Parathyroid adenoma (tissue), 2 donors: ENCODE results near the gene PUS7L.

Experiments used
- H2AFZ ChIP-seq: fragments of 300-600 bp; sonication (generic); one replicate; pipeline ENCODE4 v1.7.0; 2017; ENCODE audit warnings: antibody characterized with exemption, mild to moderate bottlenecking
- H3K27ac ChIP-seq: fragments of 300-600 bp; sonication (generic); one replicate; pipeline ENCODE4 v1.7.0; 2017
- H3K27me3 ChIP-seq: fragments of 300-600 bp; sonication (generic); one replicate; pipeline ENCODE4 v1.7.0; 2017; ENCODE audit warnings: low read length; ENCODE audit not compliant: control insufficient read depth, insufficient read depth
- H3K36me3 ChIP-seq: fragments of 300-600 bp; sonication (generic); one replicate; pipeline ENCODE4 v1.7.0; 2017; ENCODE audit warnings: low read length; ENCODE audit not compliant: control insufficient read depth, insufficient read depth
- H3K4me1 ChIP-seq: fragments of 300-600 bp; sonication (generic); one replicate; pipeline ENCODE4 v1.7.0; 2017; ENCODE audit warnings: control low read depth
- H3K4me2 ChIP-seq: fragments of 300-600 bp; sonication (generic); one replicate; pipeline ENCODE4 v1.7.0; 2017; ENCODE audit warnings: low read length
- H3K4me3 ChIP-seq: fragments of 300-600 bp; sonication (generic); one replicate; pipeline ENCODE4 v1.7.0; 2017; ENCODE audit warnings: low read depth, low read length
- H3K79me2 ChIP-seq: fragments of 300-600 bp; sonication (generic); one replicate; pipeline ENCODE4 v1.7.0; 2017; ENCODE audit warnings: control low read depth
- H3K9ac ChIP-seq: fragments of 300-600 bp; sonication (generic); one replicate; pipeline ENCODE4 v1.7.0; 2017; ENCODE audit warnings: mild to moderate bottlenecking
- H3K9me3 ChIP-seq: fragments of 300-600 bp; sonication (generic); one replicate; pipeline ENCODE4 v1.7.0; 2017; ENCODE audit warnings: low read length; ENCODE audit not compliant: control insufficient read depth
- CTCF ChIP-seq: fragments of 300-600 bp; sonication (generic); IDR thresholded peaks from one replicate; pipeline ENCODE4 v1.7.0; 2017; ENCODE audit warnings: antibody characterized with exemption, mild to moderate bottlenecking
- donor health status: primary hyperparathyroidism.

Gene PUS7L

GRCh38 chr12:43805149-43805859, 46.7 kb upstream of the PUS7L start:
- peaks cover 4% of the 10 kb centered on the region for H3K79me2 ChIP-seq
- H3K4me2 ChIP-seq: peak overlapping the region; percentile 65
- H3K27me3 ChIP-seq: no peaks in the 10 kb centered on the region
- H3K36me3 ChIP-seq: no peaks in the 10 kb centered on the region
- no peaks in the 10 kb centered on the region for H3K4me1 ChIP-seq
- H3K4me3 ChIP-seq: peak overlapping the region; percentile 95
- H3K9ac ChIP-seq: peak overlapping the region; percentile 82
- H2AFZ ChIP-seq: peak overlapping the region; percentile 98
- no peak for TF ChIP-seq CTCF
- peak overlapping the region; percentile 97 for H3K27ac ChIP-seq
- no peaks in the 10 kb centered on the region for H3K9me3 ChIP-seq

- H3K4me1 ChIP-seq: peaks cover 3% of the 10 kb centered on the region
- H3K4me3 ChIP-seq: no peak overlapping the region
- no peak overlapping the region for H3K27ac ChIP-seq
- H3K9ac ChIP-seq: no peak overlapping the region
- TF ChIP-seq CTCF: no peak
- no peaks in the 10 kb centered on the region for H3K9me3 ChIP-seq
- no peak overlapping the region for H3K4me2 ChIP-seq
- H3K36me3 ChIP-seq: no peaks in the 10 kb centered on the region
- H3K27me3 ChIP-seq: no peaks in the 10 kb centered on the region
- H2AFZ ChIP-seq: no peak overlapping the region
- no peaks in the 10 kb centered on the region for H3K79me2 ChIP-seq
These were observed 39.1 kb upstream of the PUS7L start for GRCh38 chr12:43797561-43798217.

- Histone ChIP-seq H3K79me2 (no peaks in the 10 kb centered on the region), H2AFZ (no peak overlapping the region), H3K4me2 (no peak overlapping the region), H3K27me3 (no peaks in the 10 kb centered on the region), H3K27ac (no peak overlapping the region), H3K36me3 (no peaks in the 10 kb centered on the region), H3K4me1 (peaks cover 3% of the 10 kb centered on the region), H3K9me3 (no peaks in the 10 kb centered on the region), H3K4me3 (no peak overlapping the region), H3K9ac (no peak overlapping the region)
- TF ChIP-seq CTCF: no peak
These were observed 37.2 kb upstream of the PUS7L start for GRCh38 chr12:43795716-43796280.

- Histone ChIP-seq H3K36me3 (no peaks in the 10 kb centered on the region), H3K79me2 (no peaks in the 10 kb centered on the region), H3K27ac (no peak overlapping the region), H3K9me3 (no peaks in the 10 kb centered on the region), H3K4me1 (no peaks in the 10 kb centered on the region), H3K27me3 (no peaks in the 10 kb centered on the region), H2AFZ (no peak overlapping the region), H3K4me2 (no peak overlapping the region), H3K9ac (no peak overlapping the region), H3K4me3 (no peak overlapping the region)
- TF ChIP-seq CTCF: no peak
These were observed 31.4 kb upstream of the PUS7L start for GRCh38 chr12:43789941-43790340.
